PC-3 (cell line): ENCODE measurements around the gene UNC45B. TPM values are rescaled to one million over a fixed set of nuclear protein-coding genes. Genes with fewer than 3 reads are reported as not detected.
"Not testable (repeated sequence)": the region's sequence is repeated elsewhere in the genome, so short reads cannot be mapped to it uniquely, and the experiment has no call there.

ENCODE experiments used
- ATAC-seq: fragments of 200-7000 bp; cut with Tn5 transposase; 2 replicates; pipeline ENCODE4 v1.9.1; 2020; ENCODE audit warnings: mild to moderate bottlenecking, moderate library complexity
- BruUV-seq: library from RNA; stranded (reverse); fragments of 400-500 nt; replicated peaks from 2 replicates; lab custom pipeline; 2021; lab: Mats Ljungman, UMichigan
- CTCF ChIA-PET: fragments of 300-600 bp; sonication (Branson Sonifier 250); formaldehyde crosslinking; loops from one replicate; lab custom pipeline; 2022; ENCODE audit warnings: antibody characterized with exemption; lab: Charles Lee
- POLR2A ChIA-PET: fragments of 300-600 bp; sonication (Branson Sonifier 250); formaldehyde crosslinking; loops from one replicate; lab custom pipeline; 2022; ENCODE audit warnings: antibody characterized with exemption; ENCODE audit not compliant: unreplicated experiment; lab: Charles Lee
- DNase-seq: peaks from one replicate; pipeline ENCODE4 v3.0.0-alpha.2; 2015
- H2AFZ ChIP-seq: fragments of 300-600 bp; sonication (generic); 2 replicates; pipeline ENCODE4 v1.6.0; 2016; ENCODE audit warnings: antibody characterized with exemption, low read length
- H3F3A ChIP-seq: fragments of 300-600 bp; sonication (generic); one replicate; pipeline ENCODE4 v1.6.0; 2017; ENCODE audit warnings: antibody characterized with exemption, low read length, control low read depth, mild to moderate bottlenecking; ENCODE audit not compliant: unreplicated experiment
- H3K27ac ChIP-seq: fragments of 300-600 bp; sonication (generic); 2 replicates; pipeline ENCODE4 v1.5.1; 2016; ENCODE audit warnings: mild to moderate bottlenecking, low read length
- H3K27me3 ChIP-seq: fragments of 300-600 bp; sonication (generic); 2 replicates; pipeline ENCODE4 v1.6.1; 2016; ENCODE audit warnings: low read length, mixed read lengths
- H3K36me3 ChIP-seq: fragments of 300-600 bp; sonication (generic); 2 replicates; pipeline ENCODE4 v1.6.1; 2016; ENCODE audit warnings: low read depth, mixed run types, low read length, mixed read lengths
- H3K4me1 ChIP-seq: fragments of 300-600 bp; sonication (generic); 2 replicates; pipeline ENCODE4 v1.5.1; 2016; ENCODE audit warnings: low read length; ENCODE audit not compliant: insufficient read depth
- H3K4me2 ChIP-seq: fragments of 300-600 bp; sonication (generic); 2 replicates; pipeline ENCODE4 v1.6.0; 2016; ENCODE audit warnings: low read length
- H3K4me3 ChIP-seq: fragments of 300-600 bp; sonication (generic); 2 replicates; pipeline ENCODE4 v1.5.1; 2016; ENCODE audit warnings: mild to moderate bottlenecking, low read length, mixed read lengths
- H3K79me2 ChIP-seq: fragments of 300-600 bp; sonication (generic); 2 replicates; pipeline ENCODE4 v1.6.1; 2017; ENCODE audit warnings: low read length, mixed read lengths
- H3K9ac ChIP-seq: fragments of 300-600 bp; sonication (generic); 2 replicates; pipeline ENCODE4 v1.6.0; 2016; ENCODE audit warnings: mild to moderate bottlenecking, low read length
- H3K9me2 ChIP-seq: fragments of 300-600 bp; sonication (generic); replicated peaks from 2 replicates; pipeline ENCODE4 v1.6.1; 2016; ENCODE audit warnings: mixed run types, low read length, mixed read lengths
- H3K9me3 ChIP-seq: fragments of 300-600 bp; sonication (generic); 2 replicates; pipeline ENCODE4 v1.6.1; 2016; ENCODE audit warnings: low read length, mixed read lengths
- H4K20me1 ChIP-seq: fragments of 300-600 bp; sonication (generic); 2 replicates; pipeline ENCODE4 v1.6.1; 2016; ENCODE audit warnings: low read length, mixed read lengths
- EZH2 ChIP-seq: fragments of 300-600 bp; sonication (generic); IDR thresholded peaks from one replicate; pipeline ENCODE4 v1.6.1; 2017; ENCODE audit warnings: antibody characterized with exemption, mild to moderate bottlenecking, low read length; ENCODE audit not compliant: unreplicated experiment
- EZH2phosphoT487 ChIP-seq: fragments of 300-600 bp; sonication (generic); IDR thresholded peaks from 2 replicates; pipeline ENCODE4 v1.6.1; 2018; ENCODE audit warnings: mild to moderate bottlenecking, antibody characterized with exemption, low read length, borderline replicate concordance
- intact Hi-C: fragments of 100-400 bp; cut with micrococcal nuclease; formaldehyde crosslinking; loops from 2 replicates; pipeline ENCODE4 v1.9.0; 2023
- total RNA-seq: library from RNA; depleted of rRNA; stranded (reverse); fragments of >200 nt; gene quantifications from 2 replicates; pipeline ENCODE4 v1.2.3, GENCODE V29; 2014
- TF ChIP-seq, protein P1 (sequence below): fragments of 300-600 bp; sonication (generic); conservative IDR thresholded peaks from 2 replicates; pipeline ENCODE4 v1.5.1; 2017; ENCODE audit warnings: antibody characterized with exemption, low read depth, mild to moderate bottlenecking, low read length

Gene UNC45B
- total RNA-seq, 1 experiment from 2014 or later, result not detected

DNA sequence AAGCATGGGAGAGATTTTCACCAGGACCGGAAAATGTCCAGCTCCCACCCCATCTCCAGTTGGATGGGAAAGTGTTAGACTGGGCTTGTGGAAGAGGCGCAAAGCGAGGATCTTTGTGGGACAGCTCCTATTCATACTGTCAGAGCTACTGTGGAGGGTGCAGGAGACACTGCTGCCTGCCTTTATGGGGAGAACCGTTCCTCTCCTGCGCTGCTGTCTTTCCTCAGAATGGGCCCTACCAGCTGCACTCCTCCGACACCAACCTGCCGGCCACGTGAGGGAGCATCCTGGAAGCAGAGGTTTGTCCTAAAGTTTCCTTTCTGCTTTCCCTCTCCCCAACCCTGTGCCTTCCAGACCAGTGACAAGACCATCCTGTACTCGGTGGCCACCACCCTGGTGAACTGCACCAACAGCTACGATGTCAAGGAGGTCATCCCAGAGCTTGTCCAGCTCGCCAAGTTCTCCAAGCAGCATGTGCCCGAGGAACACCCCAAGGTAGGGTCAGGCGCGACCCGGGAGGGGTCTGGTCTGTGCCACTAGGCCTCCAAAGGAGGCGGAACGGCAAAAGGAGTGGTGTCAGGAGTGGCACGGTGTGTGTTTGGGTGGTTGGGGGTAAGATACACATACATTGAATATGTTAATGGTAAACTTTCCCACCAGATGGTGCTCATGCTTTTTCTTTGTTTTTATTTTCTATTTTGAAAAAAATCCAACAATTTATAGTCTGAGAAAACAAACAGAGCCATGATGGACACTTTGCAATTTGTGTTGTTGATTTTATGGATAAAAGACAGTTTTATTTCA is 23.6 kb downstream of the UNC45B start:
- ChIA-PET CTCF (no interaction called here), POLR2A (no interaction called here)
- Histone ChIP-seq H3K4me1 (peaks cover 9% of the 10 kb centered on the region), H3K4me2 (peak overlapping the region; percentile 63), H3K36me3 (no peaks in the 10 kb centered on the region), H4K20me1 (no peaks in the 10 kb centered on the region), H3K9me3 (no peaks in the 10 kb centered on the region), H3K9me2 (no peaks in the 10 kb centered on the region), H3K79me2 (no peaks in the 10 kb centered on the region), H2AFZ (peak overlapping the region; percentile 65), H3K27ac (no peak overlapping the region), H3F3A (no peaks in the 10 kb centered on the region), H3K27me3 (no peaks in the 10 kb centered on the region), H3K4me3 (no peak overlapping the region), H3K9ac (no peak overlapping the region)
- TF ChIP-seq EZH2, result no peak
- TF ChIP-seq, protein P1, sequence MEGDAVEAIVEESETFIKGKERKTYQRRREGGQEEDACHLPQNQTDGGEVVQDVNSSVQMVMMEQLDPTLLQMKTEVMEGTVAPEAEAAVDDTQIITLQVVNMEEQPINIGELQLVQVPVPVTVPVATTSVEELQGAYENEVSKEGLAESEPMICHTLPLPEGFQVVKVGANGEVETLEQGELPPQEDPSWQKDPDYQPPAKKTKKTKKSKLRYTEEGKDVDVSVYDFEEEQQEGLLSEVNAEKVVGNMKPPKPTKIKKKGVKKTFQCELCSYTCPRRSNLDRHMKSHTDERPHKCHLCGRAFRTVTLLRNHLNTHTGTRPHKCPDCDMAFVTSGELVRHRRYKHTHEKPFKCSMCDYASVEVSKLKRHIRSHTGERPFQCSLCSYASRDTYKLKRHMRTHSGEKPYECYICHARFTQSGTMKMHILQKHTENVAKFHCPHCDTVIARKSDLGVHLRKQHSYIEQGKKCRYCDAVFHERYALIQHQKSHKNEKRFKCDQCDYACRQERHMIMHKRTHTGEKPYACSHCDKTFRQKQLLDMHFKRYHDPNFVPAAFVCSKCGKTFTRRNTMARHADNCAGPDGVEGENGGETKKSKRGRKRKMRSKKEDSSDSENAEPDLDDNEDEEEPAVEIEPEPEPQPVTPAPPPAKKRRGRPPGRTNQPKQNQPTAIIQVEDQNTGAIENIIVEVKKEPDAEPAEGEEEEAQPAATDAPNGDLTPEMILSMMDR, result peak; percentile 60
- intact Hi-C loops, result loop anchor here (1.0 to 5.0 kb wide), 4 partner anchors 71 to 368 kb away; partner anchors contain the start of gene SLFN5
- peak; percentile 70 for ATAC-seq
- DNase-seq, result peak; percentile 64
- BruUV-seq, result no TSS peak

DNA sequence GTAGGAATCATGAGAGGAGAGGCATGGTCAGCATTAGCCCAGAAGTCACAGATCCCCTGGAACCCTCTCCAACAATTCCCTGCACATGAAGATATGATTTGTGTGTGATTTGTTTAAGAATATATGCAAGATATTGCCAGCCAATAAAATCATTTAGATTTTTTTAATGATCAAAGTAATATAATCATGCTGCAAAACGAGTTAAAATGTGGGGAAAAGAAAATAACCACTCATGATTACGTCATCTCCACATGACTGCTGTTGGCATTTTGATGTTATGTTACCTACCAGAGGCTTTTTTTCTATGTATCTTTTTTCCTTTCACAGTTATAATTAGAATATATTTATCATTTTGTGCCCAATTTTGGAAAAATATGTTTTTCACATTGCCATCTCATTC is 24.2 kb downstream of the UNC45B start:
- no peaks in the 10 kb centered on the region for H4K20me1 ChIP-seq
- H3K4me2 ChIP-seq, result peak overlapping the region; percentile 63
- ChIA-PET POLR2A (no interaction called here), CTCF (no interaction called here)
- peaks cover 9% of the 10 kb centered on the region for H3K4me1 ChIP-seq
- H3K27me3 ChIP-seq, result no peaks in the 10 kb centered on the region
- 0 out of 2 replicates have a peak overlapping the region, but pooled peaks have one; percentile 19 for H2AFZ ChIP-seq
- H3K79me2 ChIP-seq, result no peaks in the 10 kb centered on the region
- intact Hi-C loops, result loop anchor here (1.0 to 5.0 kb wide), 4 partner anchors 70 to 367 kb away; partner anchors contain the start of gene SLFN5
- no peaks in the 10 kb centered on the region for H3K9me3 ChIP-seq
- H3K9ac ChIP-seq, result no peak overlapping the region
- no peak overlapping the region for H3K27ac ChIP-seq
- H3K4me3 ChIP-seq, result no peak overlapping the region
- BruUV-seq, result no TSS peak
- peak; percentile 33 for DNase-seq
- H3F3A ChIP-seq, result no peaks in the 10 kb centered on the region
- no peaks in the 10 kb centered on the region for H3K36me3 ChIP-seq
- H3K9me2 ChIP-seq, result no peaks in the 10 kb centered on the region
- ATAC-seq, result peak; percentile 20; the same call in 1 of the 2 replicates
- TF ChIP-seq, protein P1, result no peak
- no peak for TF ChIP-seq EZH2phosphoT487
- no peak for TF ChIP-seq EZH2

DNA sequence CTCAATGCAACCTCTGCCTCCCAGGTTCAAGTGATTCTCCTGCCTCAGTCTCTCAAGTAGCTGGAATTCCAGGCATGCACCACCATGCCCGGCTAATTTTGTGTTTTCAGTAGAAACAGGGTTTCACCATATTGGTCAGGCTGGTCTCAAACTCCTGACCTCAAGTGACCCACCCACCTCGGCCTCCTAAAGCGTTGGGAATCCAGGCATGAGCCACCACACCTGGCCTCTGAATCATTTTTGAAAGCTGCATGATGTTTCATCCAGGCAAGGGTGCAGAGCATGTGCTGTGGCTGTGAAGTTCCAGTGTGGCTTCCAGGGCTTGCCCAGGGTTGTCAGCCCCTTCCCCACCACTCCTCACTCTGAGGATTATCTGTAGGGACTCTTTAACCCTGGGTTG is 24.7 kb downstream of the UNC45B start:
- H3K4me1 ChIP-seq, H3K36me3 ChIP-seq, POLR2A ChIA-PET, H3K79me2 ChIP-seq, H3K9me2 ChIP-seq, H3K4me3 ChIP-seq, DNase-seq, H2AFZ ChIP-seq, H3K4me2 ChIP-seq, BruUV-seq, CTCF ChIA-PET, H3K27ac ChIP-seq, H4K20me1 ChIP-seq, H3K9me3 ChIP-seq, H3K27me3 ChIP-seq, H3K9ac ChIP-seq, H3F3A ChIP-seq, ATAC-seq: not testable (repeated sequence)
- intact Hi-C loops, result loop anchor here (5.0 kb wide), 1 partner anchor 70 kb away; the partner anchor contains the start of gene SLFN5
